HCEC 1CT (cell line): Measurements from ENCODE around the gene RARS2.

ENCODE experiments used
- DNase-seq: peaks from one replicate; pipeline ENCODE4 v3.0.0-alpha.2; 2017

The RARS2 gene

GRCh38 chr6:87572883-87573282 is 16.9 kb downstream of the RARS2 start:
- DNase-seq = no peak

GRCh38 chr6:87572021-87572420 is 17.8 kb downstream of the RARS2 start:
- peak; percentile 52 for DNase-seq

- DNase-seq = no peak
Measured at GRCh38 chr6:87561017-87561416, 28.8 kb downstream of the RARS2 start.

GRCh38 chr6:87558446-87558845 is 31.3 kb downstream of the RARS2 start:
- peak; percentile 24 for DNase-seq

GRCh38 chr6:87555506-87555905 is 34.3 kb downstream of the RARS2 start:
- DNase-seq = no peak

- no peak for DNase-seq
Measured at GRCh38 chr6:87553159-87553765, 36.5 kb downstream of the RARS2 start.

- DNase-seq = no peak
Measured at GRCh38 chr6:87551799-87552198, 38.0 kb downstream of the RARS2 start.

GRCh38 chr6:87544474-87544735 is 45.4 kb downstream of the RARS2 start:
- DNase-seq = no peak

GRCh38 chr6:87543696-87544473 is 45.9 kb downstream of the RARS2 start:
- no peak for DNase-seq

GRCh38 chr6:87541744-87542143 is 48.0 kb downstream of the RARS2 start:
- DNase-seq = no peak

- no peak for DNase-seq
Measured at GRCh38 chr6:87541041-87541440, 48.7 kb downstream of the RARS2 start.

GRCh38 chr6:87540539-87540938 is 49.2 kb downstream of the RARS2 start:
- no peak for DNase-seq

- no peak for DNase-seq
Measured at GRCh38 chr6:87539554-87539953, 50.2 kb downstream of the RARS2 start.

- no peak for DNase-seq
Measured at GRCh38 chr6:87538510-87539260, 51.1 kb downstream of the RARS2 start.

- DNase-seq = no peak
Measured at GRCh38 chr6:87534377-87535047, 55.3 kb downstream of the RARS2 start.

- DNase-seq = no peak
Measured at GRCh38 chr6:87529221-87529620, 60.6 kb downstream of the RARS2 start.

- DNase-seq = no peak
Measured at GRCh38 chr6:87522686-87523085, 67.1 kb downstream of the RARS2 start.

GRCh38 chr6:87518453-87518852 is 71.3 kb downstream of the RARS2 start:
- no peak for DNase-seq

GRCh38 chr6:87514831-87515230 is 75.0 kb downstream of the RARS2 start:
- no peak for DNase-seq

- no peak for DNase-seq
Measured at GRCh38 chr6:87504441-87504840, 85.3 kb downstream of the RARS2 start.

- DNase-seq = no peak
Measured at GRCh38 chr6:87501809-87502572, 87.8 kb downstream of the RARS2 start.

GRCh38 chr6:87498048-87498447 is 91.7 kb downstream of the RARS2 start:
- DNase-seq = no peak
